Progenitor cell of endocrine pancreas (in vitro differentiated cells): Measurements from ENCODE around the gene ACOT7. TPM values are rescaled to one million over a fixed set of nuclear protein-coding genes. Genes with fewer than 3 reads are reported as not detected.

Experiments
- DNase-seq: peaks from one replicate; pipeline ENCODE4 v3.0.0; 2021; ENCODE audit warnings: low spot score; ENCODE audit not compliant: unreplicated experiment
- H3K27ac Mint-ChIP-seq: 2 replicates; pipeline ENCODE4 v1.8.0; 2021; ENCODE audit warnings: mild to moderate bottlenecking, moderate library complexity, mixed read lengths
- H3K27me3 Mint-ChIP-seq: 2 replicates; pipeline ENCODE4 v1.8.0; 2021; ENCODE audit warnings: mixed read lengths
- H3K36me3 Mint-ChIP-seq: 2 replicates; pipeline ENCODE4 v1.8.0; 2022; ENCODE audit warnings: mixed read lengths; ENCODE audit not compliant: insufficient read depth
- H3K4me1 Mint-ChIP-seq: 2 replicates; pipeline ENCODE4 v1.8.0; 2021; ENCODE audit warnings: low read depth, mixed read lengths
- H3K4me3 Mint-ChIP-seq: 2 replicates; pipeline ENCODE4 v1.8.0; 2021; ENCODE audit warnings: low read depth, mild to moderate bottlenecking, moderate library complexity, mixed read lengths
- H3K9me3 Mint-ChIP-seq: 2 replicates; pipeline ENCODE4 v1.8.0; 2021; ENCODE audit warnings: low read depth, mixed read lengths
- total RNA-seq: library from RNA; stranded (reverse); gene quantifications from 2 replicates; pipeline ENCODE4 v1.2.1, GENCODE V29; 2021
- TF ChIP-seq, protein P1 (sequence below): fragments of 200-600 bp; sonication (generic); IDR thresholded peaks from one replicate; pipeline ENCODE4 v1.5.0; 2021; ENCODE audit warnings: antibody characterized with exemption, mild to moderate bottlenecking; ENCODE audit not compliant: unreplicated experiment

Gene ACOT7
- total RNA-seq, 1 donor from 2014 or later = 30.2 TPM

DNA sequence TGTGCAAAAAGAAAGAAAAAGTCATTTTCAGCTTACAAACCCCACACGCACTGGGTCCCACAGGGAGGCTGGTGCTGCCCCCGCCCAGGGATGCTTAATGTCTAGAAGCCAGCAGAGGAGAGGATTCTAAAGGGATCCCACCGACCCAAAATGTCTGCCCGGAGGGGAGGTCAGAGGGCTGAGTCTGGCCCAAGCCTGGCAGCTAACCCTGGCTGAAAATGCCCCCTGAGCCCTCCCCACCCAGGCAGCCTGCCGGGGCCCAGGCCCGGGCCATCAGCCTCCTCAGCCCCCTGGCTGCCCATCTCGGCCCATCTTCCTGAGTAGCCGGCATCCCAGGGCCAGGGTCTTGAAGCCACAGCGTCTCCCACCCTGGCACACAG lies 33.5 kb downstream of the ACOT7 start:
- peaks cover 6% of the 10 kb centered on the region for H3K36me3 Mint-ChIP-seq
- DNase-seq = no peak
- H3K27me3 Mint-ChIP-seq = no peaks in the 10 kb centered on the region
- H3K4me3 Mint-ChIP-seq = no peak overlapping the region
- peaks cover 21% of the 10 kb centered on the region for H3K4me1 Mint-ChIP-seq
- peak overlapping the region; percentile 92 for H3K27ac Mint-ChIP-seq
- peaks cover 7% of the 10 kb centered on the region for H3K9me3 Mint-ChIP-seq
- TF ChIP-seq, protein P1, sequence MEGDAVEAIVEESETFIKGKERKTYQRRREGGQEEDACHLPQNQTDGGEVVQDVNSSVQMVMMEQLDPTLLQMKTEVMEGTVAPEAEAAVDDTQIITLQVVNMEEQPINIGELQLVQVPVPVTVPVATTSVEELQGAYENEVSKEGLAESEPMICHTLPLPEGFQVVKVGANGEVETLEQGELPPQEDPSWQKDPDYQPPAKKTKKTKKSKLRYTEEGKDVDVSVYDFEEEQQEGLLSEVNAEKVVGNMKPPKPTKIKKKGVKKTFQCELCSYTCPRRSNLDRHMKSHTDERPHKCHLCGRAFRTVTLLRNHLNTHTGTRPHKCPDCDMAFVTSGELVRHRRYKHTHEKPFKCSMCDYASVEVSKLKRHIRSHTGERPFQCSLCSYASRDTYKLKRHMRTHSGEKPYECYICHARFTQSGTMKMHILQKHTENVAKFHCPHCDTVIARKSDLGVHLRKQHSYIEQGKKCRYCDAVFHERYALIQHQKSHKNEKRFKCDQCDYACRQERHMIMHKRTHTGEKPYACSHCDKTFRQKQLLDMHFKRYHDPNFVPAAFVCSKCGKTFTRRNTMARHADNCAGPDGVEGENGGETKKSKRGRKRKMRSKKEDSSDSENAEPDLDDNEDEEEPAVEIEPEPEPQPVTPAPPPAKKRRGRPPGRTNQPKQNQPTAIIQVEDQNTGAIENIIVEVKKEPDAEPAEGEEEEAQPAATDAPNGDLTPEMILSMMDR = no peak

GRCh38 chr1:6359216-6360116 lies 34.1 kb downstream of the ACOT7 start:
- Mint-ChIP-seq H3K27ac (peak overlapping the region; percentile 56), H3K9me3 (peaks cover 7% of the 10 kb centered on the region), H3K36me3 (peaks cover 6% of the 10 kb centered on the region), H3K4me3 (peak overlapping the region; percentile 21), H3K27me3 (no peaks in the 10 kb centered on the region), H3K4me1 (peaks cover 21% of the 10 kb centered on the region)
- TF ChIP-seq, protein P1 = no peak
- DNase-seq = no peak

DNA sequence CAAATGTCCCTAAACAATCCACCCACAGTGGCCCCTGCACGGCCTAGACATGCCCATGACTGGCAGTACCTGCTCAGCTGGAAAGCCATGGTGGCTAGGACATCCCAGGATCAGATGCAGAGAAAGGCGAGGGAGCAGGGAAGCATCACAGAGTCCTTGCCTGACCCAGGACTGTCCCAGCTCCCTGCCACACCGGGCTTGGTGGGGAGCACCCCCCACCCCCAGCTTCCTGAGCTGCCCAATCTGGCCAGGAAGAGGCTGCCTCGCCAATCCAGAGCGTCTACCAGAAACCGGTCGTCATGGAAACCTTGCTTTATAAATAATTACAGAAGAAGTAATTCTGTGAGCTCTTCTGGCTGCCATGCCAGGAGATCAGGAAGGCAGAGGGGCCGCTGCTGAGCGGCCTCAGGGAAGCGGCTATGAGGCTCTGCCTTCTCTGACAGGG lies 34.8 kb downstream of the ACOT7 start:
- no peak for DNase-seq
- Mint-ChIP-seq H3K27ac (no peak overlapping the region), H3K4me3 (no peak overlapping the region), H3K9me3 (peaks cover 7% of the 10 kb centered on the region), H3K36me3 (peaks cover 5% of the 10 kb centered on the region), H3K27me3 (no peaks in the 10 kb centered on the region), H3K4me1 (peaks cover 24% of the 10 kb centered on the region)
- TF ChIP-seq, protein P1 = no peak

DNA sequence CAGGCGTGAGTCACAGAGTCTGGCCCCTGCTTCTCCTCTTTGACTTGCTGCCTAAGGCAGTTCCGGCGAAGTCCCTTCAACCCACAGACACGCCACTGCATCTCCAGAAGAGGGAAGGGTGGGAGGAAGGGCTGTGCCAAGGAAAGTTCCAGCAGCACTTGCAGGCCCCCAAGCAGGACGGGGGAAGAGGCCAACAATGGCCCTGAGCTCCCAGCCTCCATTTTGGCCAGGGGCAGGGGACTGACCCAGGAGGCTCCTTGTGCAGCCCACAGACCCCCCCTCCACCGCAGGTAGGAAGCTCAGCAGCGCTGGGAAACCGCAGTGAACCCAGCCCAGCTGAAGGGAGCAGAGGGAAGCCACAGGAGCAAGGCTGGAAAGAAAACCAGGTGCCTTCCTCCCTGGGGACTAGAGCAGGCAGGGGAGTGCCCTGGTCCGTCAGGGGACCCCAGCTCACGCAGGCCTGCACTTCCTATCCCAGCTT lies 35.4 kb downstream of the ACOT7 start:
- Mint-ChIP-seq H3K27ac (no peak overlapping the region), H3K27me3 (no peaks in the 10 kb centered on the region), H3K36me3 (no peaks in the 10 kb centered on the region), H3K4me3 (no peak overlapping the region), H3K4me1 (peaks cover 27% of the 10 kb centered on the region), H3K9me3 (peaks cover under 1% of the 10 kb centered on the region)
- no peak for DNase-seq
- TF ChIP-seq, protein P1 = no peak

DNA sequence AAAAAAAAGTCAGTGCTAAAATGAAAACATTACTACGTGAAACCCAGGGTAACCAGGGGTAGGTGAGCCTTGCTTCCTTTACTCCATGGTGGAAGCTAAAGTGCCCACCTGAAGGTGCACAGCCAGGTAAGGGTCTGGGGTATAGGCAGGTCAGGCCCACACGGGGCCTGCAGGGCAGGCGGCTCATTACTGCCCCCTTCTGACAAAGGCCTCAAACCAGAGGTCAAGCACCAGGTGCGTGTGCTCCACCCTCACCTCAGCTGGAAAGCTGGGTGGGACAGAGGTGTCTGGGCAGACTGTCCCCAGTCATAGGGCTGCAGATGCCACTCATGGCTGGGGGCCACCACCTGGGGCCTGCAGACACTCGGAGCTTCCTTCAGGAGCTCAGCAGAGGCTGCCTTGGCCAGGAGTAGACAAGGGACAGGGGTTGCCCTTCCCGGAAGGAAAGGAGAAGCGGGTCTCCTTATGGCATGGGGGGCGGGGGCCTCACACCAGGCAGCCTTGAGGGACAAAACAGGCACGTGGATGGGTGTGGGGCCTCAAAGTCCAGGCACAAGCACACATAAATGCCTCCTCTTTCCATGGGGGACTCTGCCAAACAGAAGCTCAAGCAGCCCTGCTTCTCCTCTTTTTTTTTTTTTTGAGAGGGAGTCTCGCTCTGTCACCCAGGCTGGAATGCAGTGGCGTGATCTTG lies 36.2 kb downstream of the ACOT7 start:
- peaks cover 27% of the 10 kb centered on the region for H3K4me1 Mint-ChIP-seq
- no peaks in the 10 kb centered on the region for H3K36me3 Mint-ChIP-seq
- H3K27ac Mint-ChIP-seq = no peak overlapping the region

More for the DNA sequence above, 36.2 kb downstream of the ACOT7 start:
- TF ChIP-seq, protein P1 = peak; percentile 26
- no peak overlapping the region for H3K4me3 Mint-ChIP-seq
- no peak for DNase-seq
- H3K27me3 Mint-ChIP-seq = no peaks in the 10 kb centered on the region
- H3K9me3 Mint-ChIP-seq = no peaks in the 10 kb centered on the region
